ENCODE measurements around the gene DDRGK1.

DNA sequence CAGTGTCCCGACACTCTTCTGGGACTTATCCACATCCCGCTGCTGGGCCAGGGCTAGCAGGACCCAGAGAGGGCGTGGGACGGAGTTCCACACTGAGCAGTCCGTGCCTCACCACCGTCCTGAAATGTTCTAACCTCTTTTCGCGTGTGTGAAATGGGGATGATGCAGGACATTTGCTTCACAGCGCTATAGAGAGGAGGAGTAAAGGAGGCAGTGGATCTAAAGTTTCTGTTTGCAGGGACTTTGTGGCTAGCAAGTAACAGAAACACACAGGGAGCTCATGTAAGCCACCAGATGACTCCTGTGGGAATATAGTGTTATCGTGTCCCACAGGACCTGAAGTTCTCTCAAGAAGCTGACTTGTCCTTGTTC, 5.5 kb upstream of the DDRGK1 start:
- TF ChIP-seq, protein P1, sequence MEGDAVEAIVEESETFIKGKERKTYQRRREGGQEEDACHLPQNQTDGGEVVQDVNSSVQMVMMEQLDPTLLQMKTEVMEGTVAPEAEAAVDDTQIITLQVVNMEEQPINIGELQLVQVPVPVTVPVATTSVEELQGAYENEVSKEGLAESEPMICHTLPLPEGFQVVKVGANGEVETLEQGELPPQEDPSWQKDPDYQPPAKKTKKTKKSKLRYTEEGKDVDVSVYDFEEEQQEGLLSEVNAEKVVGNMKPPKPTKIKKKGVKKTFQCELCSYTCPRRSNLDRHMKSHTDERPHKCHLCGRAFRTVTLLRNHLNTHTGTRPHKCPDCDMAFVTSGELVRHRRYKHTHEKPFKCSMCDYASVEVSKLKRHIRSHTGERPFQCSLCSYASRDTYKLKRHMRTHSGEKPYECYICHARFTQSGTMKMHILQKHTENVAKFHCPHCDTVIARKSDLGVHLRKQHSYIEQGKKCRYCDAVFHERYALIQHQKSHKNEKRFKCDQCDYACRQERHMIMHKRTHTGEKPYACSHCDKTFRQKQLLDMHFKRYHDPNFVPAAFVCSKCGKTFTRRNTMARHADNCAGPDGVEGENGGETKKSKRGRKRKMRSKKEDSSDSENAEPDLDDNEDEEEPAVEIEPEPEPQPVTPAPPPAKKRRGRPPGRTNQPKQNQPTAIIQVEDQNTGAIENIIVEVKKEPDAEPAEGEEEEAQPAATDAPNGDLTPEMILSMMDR (IDR thresholded peaks at IDR 0.05): no peak
- no peak for TF ChIP-seq POLR2A (IDR thresholded peaks at IDR 0.05)

Data from tibial nerve (tissue), 3 donors.